ACHN (cell line): ENCODE results near the gene SMC2.

Experiments used
- DNase-seq: peaks from one replicate; pipeline ENCODE4 v3.0.0-alpha.2; 2015
- in situ Hi-C: cut with HindIII; loops from 2 replicates; pipeline ENCODE4 v1.10.0; 2017; ENCODE audit warnings: low sequenced_read_pairs, low pct_ligation_motif_present, low pct_unique_long_range_greater_than_20kb

The SMC2 gene

DNA sequence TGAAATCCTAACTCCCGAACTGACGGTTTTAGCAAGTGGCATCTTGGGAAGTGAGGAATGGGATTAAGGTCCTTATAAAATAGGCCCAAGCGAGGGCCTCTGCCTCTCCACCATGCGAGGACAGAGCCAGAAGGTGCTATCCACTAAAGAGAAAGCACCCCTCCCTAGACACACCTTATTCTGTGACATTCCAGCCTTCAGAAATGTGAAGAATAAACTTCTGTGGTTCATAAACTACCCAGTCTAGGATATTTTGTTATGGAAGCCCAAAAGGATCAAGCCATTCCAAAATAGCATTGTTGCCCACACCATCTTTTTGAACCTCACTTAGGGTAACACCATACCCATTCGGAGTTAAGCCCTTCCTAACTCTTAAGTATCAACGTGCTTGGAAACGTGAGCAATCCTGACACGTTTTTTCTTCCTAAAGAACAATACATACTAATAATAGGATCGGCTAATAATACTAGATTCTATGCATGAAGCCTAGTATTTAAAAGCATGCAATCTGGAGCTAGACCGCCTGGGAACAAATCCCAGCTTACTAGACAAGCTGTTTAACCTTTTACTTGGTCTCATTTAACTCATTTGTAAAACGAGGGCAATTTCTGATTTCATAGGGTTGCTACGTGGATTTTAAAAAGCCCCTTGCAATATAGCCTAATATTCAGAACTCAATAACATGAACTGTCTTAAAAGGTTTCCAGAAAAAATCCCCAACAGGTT, 1.1 kb upstream of the SMC2 start:
- peak; percentile 14 for DNase-seq
- in situ Hi-C loops: no loop called here

GRCh38 chr9:104094534-104095015, 466 bp downstream of the SMC2 start:
- DNase-seq: peak; percentile 2
- in situ Hi-C loops: no loop called here

DNA sequence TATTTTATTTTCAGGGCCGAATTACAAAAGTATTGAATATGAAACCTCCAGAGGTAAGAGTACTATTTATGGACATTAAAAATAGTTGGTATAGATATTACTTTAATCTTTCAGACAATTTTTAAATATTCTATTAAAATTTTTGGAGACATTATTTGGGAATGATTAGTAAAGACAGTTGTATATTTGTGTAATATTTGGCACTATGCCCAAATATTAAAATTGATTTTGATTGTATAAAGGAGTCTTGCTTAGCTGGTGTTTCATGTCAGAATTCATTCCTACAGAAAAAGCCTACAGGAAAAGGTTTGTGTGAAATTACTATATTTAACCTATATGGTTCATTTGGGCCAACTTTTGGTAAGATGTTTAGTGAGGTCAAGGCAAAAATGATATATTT, 5.5 kb downstream of the SMC2 start:
- no peak for DNase-seq
- in situ Hi-C loops: no loop called here

DNA sequence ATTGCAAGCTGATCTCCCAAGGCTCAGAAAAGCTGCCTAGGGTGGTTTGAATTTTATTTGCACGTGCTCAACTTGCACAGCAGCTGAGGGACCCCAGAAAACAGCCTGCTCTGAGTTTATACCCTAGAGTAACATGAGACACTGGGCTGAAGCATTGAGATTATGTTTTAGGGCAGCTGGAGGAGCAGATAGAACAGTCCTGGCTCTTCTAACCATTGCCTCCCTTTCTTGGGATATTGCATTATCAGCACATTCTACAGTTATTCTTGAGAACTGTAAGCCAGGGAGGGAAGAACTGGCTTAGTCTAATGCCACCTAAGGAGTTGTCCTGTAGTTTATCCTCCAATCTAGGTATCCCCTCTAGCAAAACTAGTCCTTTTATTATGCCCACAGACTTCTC, 10.3 kb downstream of the SMC2 start:
- in situ Hi-C loops: no loop called here
- DNase-seq: no peak

DNA sequence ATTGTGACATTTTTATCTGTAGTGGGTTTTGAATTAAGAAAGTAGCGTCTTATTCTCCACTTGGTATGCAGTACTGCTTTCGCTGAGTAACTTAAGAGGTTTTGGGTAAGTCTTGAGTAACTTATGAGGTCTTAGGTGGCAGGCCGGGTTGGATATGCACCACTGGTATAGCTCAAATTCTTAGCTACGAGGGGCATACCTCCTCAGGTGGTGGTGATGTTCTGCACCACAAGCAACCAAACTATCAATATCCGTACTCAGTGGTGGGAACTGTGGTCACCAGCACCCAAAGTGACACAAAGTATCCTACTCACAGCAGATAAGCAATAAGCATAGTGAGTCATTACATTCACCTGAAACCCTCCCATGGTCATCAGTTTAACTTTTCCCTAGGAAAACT, 13.7 kb downstream of the SMC2 start:
- in situ Hi-C loops: no loop called here
- DNase-seq: no peak

DNA sequence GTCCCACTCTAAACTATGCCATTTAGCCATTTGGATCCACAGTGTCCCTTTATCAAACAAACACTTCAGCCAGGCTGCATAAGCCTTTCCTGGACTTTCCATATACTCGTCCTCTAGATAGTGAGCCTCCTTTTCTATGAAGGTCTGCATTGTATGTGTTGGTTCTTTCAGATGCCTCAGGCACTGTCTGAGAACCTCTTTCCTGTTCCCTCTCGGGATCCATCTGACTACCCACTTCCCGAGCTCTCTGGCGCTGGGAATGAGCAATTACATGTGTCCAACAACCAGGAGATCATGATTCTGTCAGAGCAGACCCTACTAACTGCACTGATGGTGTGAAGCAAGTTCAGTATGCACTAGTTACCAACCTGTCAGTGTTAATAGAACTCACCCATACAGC, 14.2 kb downstream of the SMC2 start:
- no peak for DNase-seq
- in situ Hi-C loops: no loop called here

DNA sequence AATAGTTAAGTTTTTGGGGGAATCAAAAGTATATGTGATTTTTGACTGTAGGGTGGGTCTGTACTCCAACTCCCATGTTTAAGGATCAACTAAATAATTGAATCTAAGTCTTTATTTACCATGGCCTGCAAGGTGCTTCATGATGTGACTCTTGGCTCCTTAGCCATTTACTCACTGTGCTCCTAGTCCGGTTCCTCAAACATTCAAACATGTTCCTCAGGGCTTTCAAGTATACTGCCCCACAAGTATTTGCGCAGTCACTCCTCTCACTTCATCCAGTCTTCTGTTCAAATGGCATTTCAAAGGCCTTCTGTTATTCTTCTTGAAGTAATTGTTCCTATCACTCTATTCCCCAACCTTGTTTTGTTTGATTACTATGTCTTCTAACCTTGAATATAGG, 16.4 kb downstream of the SMC2 start:
- no peak for DNase-seq
- in situ Hi-C loops: no loop called here

DNA sequence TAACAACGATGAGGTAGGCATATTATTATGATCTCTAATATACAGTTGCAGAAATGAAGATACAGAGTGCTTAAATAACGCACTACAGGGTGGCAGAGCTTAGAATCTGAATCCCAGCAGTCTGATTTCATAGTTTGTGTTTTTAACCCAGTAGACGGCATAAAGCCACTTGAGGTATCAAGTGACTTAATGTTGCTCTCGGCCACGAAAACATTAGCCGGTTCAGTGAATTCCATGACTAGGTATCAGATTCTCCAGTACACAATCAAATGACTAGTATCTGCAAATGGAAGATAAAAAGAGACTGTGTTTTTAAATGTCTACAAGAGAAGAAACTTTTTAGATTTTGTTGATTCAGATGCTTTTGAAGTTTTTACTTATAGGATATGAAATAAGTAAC, 24.8 kb downstream of the SMC2 start:
- no peak for DNase-seq
- in situ Hi-C loops: no loop called here

DNA sequence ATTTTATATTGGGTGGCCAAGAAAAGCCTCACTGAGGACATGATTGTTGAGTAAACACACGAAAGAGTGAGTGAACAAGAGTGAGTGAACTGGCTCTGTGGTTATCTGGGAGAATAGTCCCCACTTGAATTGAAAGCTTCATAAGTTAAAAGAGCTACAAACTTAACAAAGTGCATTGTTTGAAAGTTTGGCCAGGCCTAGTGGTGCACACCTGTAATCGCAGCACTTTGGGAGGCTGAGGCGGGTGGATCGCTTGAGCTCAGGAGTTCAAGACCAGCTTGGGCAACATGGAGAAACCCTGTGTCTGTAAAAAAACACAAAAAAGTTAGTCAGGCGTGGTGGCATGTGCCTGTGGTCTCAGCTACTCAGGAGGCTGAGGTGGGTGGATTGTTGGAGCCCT, 26.9 kb downstream of the SMC2 start:
- in situ Hi-C loops: no loop called here
- no peak for DNase-seq

- DNase-seq: no peak
- in situ Hi-C loops: no loop called here
Observed at GRCh38 chr9:104138243-104138868, 44.2 kb downstream of the SMC2 start.

DNA sequence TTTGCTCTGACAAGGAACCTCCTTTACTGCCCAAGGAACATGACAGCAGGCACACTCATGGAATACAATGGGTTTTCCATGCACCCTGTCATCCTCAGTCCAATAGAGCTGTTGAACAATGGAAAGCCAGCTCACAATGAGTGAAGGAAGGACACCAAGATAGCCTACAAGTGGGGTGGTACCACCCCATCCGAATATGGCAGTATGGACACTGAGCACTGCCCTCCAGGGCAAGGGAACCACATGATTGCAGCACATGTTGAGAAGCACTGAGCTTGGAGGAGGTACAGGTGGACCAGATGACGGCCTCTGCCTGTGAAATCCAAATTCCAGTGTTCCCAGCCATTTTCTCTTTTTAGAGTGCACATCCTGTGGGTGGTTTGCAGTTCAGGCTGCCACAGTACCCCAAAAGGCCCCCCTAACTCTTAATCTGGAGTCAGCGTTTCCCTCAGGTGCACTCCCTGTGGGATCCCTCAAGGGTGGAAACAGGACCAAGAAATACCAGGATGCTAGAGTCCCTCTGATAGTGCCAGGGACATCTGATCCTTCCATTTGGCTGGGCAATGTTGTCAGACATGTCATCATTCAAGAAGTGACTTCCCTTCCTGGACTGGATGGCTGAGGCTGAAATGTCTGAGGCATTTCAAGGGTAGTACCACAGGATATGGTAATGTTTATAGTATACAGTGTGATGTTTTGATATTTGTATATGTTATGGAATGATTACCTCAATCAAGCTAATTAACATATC, 48.9 kb downstream of the SMC2 start:
- in situ Hi-C loops: no loop called here
- DNase-seq: no peak

- in situ Hi-C loops: no loop called here
- DNase-seq: no peak
Observed at GRCh38 chr9:104143550-104143910, 49.4 kb downstream of the SMC2 start.

DNA sequence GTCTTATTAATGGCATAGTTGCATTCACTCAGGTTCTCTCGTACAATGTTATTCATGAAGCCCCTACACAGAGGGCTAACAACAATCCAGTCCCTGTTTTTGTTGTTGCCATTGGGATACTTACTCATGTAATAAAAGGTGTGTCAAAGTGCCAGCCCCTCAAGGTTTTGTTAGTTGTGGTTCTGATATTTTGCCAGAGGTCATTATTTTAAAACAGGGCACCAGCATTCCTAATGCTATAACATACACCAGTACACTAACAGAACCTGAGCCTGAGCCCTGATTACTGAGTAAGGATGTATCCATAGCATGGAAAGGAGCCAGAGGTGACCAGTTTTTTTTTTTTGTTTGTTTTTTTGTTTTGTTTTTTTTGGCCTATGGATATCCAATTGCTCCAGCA, 50.2 kb downstream of the SMC2 start:
- no peak for DNase-seq
- in situ Hi-C loops: no loop called here

DNA sequence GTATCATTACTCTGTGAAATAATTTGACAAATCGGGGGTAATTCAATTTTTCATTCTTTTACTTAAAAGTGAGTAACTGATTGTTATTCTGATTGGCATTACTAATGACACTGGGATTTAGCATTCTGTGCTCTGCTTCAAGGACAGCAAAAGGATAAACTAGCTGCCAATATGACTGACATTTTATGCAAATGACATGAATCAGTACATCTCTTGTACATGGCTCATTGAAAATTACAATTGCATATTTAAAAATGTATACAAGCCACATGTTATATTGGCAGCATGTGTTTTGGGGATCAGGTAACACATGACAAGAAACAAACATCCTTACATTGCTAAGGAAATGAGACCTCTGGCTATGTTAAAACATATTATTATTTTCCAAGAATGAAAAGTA, 79.0 kb downstream of the SMC2 start:
- in situ Hi-C loops: no loop called here
- no peak for DNase-seq

GRCh38 chr9:104177003-104177611, 83.0 kb downstream of the SMC2 start:
- in situ Hi-C loops: no loop called here
- peak; percentile 21 for DNase-seq

GRCh38 chr9:104177676-104178075, 83.6 kb downstream of the SMC2 start:
- in situ Hi-C loops: no loop called here
- no peak for DNase-seq
